ENCODE results near the gene FMN1.

Gene FMN1

GRCh38 chr15:33142708-33143107 is 51.8 kb downstream of the FMN1 start:
- Mint-ChIP-seq H3K36me3 (ENCODE audit: low read depth) (peaks cover 20% of the 10 kb centered on the region), H3K4me1 (peaks cover 48% of the 10 kb centered on the region), H3K4me3 (no peak overlapping the region), H3K27me3 (ENCODE audit: low read depth, poor library complexity) (peaks cover 5% of the 10 kb centered on the region), H3K9me3 (peaks cover 20% of the 10 kb centered on the region), H3K27ac (no peak overlapping the region)
- no peak for DNase-seq
- TF ChIP-seq CTCF (IDR thresholded peaks at IDR 0.05) = no peak

DNA sequence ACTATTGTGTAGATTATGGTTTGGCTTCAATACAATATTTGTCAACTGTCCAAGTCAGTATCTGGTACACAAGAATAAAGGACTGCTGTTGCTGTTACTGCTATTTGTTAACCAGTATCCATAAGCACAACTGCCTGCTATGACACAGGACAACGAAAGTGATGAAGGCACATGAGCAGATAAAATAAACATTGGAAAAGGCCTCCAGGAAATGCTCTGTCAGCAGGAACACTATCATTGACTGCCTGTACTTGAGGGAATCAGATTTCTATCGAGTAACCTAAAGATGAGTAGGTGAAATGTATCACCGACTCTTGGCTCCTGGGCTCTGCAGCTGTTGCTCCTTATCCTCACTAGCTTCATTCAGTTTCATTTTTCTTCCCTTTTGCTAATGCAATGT is 56.5 kb downstream of the FMN1 start:
- no peak overlapping the region for H3K4me3 Mint-ChIP-seq
- no peaks in the 10 kb centered on the region for H3K27me3 Mint-ChIP-seq (ENCODE audit: low read depth, poor library complexity)
- peaks cover 51% of the 10 kb centered on the region for H3K4me1 Mint-ChIP-seq
- no peaks in the 10 kb centered on the region for H3K9me3 Mint-ChIP-seq
- no peaks in the 10 kb centered on the region for H3K36me3 Mint-ChIP-seq (ENCODE audit: low read depth)
- no peak for TF ChIP-seq CTCF (IDR thresholded peaks at IDR 0.05)
- no peak overlapping the region for H3K27ac Mint-ChIP-seq
- no peak for DNase-seq

DNA sequence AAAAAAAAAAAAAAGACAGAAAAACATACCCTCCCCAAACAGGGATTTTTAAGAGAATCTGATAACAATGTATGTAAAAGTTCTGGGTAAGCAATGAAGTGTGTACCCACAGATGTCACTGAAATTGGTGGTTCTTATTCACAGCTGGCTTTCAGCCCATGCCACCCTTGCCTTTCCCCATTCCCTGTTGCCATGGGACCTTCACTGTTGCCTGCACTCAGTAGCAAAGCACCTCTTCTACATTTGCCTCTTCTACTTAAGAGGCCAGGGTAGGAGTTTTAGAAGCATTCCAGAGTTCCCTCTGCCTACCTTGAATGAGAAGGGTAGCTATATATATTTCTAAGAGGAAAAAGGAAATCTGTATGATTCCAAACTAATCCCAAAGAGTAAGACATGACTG is 57.4 kb downstream of the FMN1 start:
- Mint-ChIP-seq H3K9me3 (no peaks in the 10 kb centered on the region), H3K4me3 (no peak overlapping the region), H3K27ac (no peak overlapping the region), H3K36me3 (ENCODE audit: low read depth) (no peaks in the 10 kb centered on the region), H3K27me3 (ENCODE audit: low read depth, poor library complexity) (no peaks in the 10 kb centered on the region), H3K4me1 (peaks cover 53% of the 10 kb centered on the region)
- no peak for TF ChIP-seq CTCF (IDR thresholded peaks at IDR 0.05)
- no peak for DNase-seq

DNA sequence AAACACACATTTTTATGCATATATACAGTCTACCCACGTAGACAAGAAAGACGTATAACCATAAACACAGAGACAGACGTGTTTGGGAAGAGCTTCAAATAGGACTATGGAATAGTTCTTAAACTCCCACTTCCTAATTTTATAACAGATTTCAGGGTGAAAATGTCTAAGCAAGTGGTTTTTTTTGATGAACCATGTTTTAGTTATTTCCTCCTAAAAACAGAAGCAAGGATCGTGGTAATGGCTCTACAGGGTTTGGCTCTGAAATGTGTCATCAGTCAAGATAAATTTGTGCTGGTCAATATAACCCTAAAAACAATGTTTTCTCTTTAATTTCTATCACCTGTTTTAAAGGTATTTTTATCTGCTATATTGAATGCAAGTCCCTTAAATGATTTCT is 58.2 kb downstream of the FMN1 start:
- peaks cover 60% of the 10 kb centered on the region for H3K4me1 Mint-ChIP-seq
- H3K36me3 Mint-ChIP-seq (ENCODE audit: low read depth) = no peaks in the 10 kb centered on the region
- no peak for DNase-seq
- H3K9me3 Mint-ChIP-seq = no peaks in the 10 kb centered on the region
- H3K27me3 Mint-ChIP-seq (ENCODE audit: low read depth, poor library complexity) = no peaks in the 10 kb centered on the region
- H3K4me3 Mint-ChIP-seq = no peak overlapping the region
- no peak overlapping the region for H3K27ac Mint-ChIP-seq
- TF ChIP-seq CTCF (IDR thresholded peaks at IDR 0.05) = no peak

- Mint-ChIP-seq H3K4me1 (peaks cover 66% of the 10 kb centered on the region), H3K4me3 (no peak overlapping the region), H3K27ac (no peak overlapping the region), H3K27me3 (ENCODE audit: low read depth, poor library complexity) (no peaks in the 10 kb centered on the region), H3K9me3 (no peaks in the 10 kb centered on the region), H3K36me3 (ENCODE audit: low read depth) (no peaks in the 10 kb centered on the region)
- DNase-seq = no peak
- no peak for TF ChIP-seq CTCF (IDR thresholded peaks at IDR 0.05)
Measured at GRCh38 chr15:33135355-33135781, 59.1 kb downstream of the FMN1 start.

DNA sequence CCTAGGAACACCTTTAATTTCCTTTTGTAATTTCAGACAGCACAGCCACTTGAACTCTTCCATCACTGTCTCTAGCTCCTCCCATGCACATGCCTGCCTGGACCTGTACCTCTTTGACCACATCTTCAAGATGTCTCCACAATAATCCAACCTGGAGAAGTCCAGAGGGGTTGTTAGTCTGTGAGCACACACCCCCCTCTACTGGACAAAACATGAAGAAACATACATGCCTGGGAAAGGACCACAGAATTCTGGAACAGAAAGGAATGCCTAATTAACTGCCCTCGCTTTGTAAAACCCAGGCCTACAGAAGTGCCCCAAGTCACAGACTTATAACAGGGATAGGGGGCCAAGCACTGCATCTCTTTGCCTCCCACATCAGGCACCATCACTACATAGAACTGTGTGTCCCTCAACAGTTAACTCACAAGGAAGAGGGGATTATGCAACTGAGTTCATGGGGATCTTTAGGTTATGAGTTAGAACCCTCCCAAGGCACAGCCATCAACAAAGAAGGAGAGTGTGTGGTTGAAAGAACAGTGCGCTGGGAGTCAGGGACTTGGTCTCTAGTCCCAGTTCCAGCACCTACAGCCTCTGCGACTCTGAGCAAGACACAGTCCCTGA is 61.7 kb downstream of the FMN1 start:
- H3K27ac Mint-ChIP-seq = peak overlapping the region; percentile 49
- TF ChIP-seq CTCF (IDR thresholded peaks at IDR 0.05) = peak; percentile 70
- H3K27me3 Mint-ChIP-seq (ENCODE audit: low read depth, poor library complexity) = no peaks in the 10 kb centered on the region
- peak; percentile 46 for DNase-seq
- peaks cover 4% of the 10 kb centered on the region for H3K36me3 Mint-ChIP-seq (ENCODE audit: low read depth)
- peak overlapping the region; percentile 52 for H3K4me3 Mint-ChIP-seq
- H3K9me3 Mint-ChIP-seq = peaks cover 3% of the 10 kb centered on the region
- H3K4me1 Mint-ChIP-seq = peaks cover 54% of the 10 kb centered on the region

Data from nephron progenitor cell (in vitro differentiated cells).